SH-SY5Y (cell line): ENCODE measurements around the gene PPP2R3B.

Experiments used
- GATA2 ChIP-seq: IDR thresholded peaks from 2 replicates; pipeline ENCODE4 v1.6.1; 2011; ENCODE audit warnings: mild to moderate bottlenecking, low read depth, low read length
- GATA3 ChIP-seq: IDR thresholded peaks from 2 replicates; pipeline ENCODE4 v1.6.1; 2011; ENCODE audit warnings: low read depth, mild to moderate bottlenecking, low read length, moderate library complexity

Gene PPP2R3B

GRCh38 chrX:363621-364375 is 22.9 kb downstream of the PPP2R3B start:
- no peak for TF ChIP-seq GATA2
- TF ChIP-seq GATA3: no peak

GRCh38 chrX:362937-363620 is 23.6 kb downstream of the PPP2R3B start:
- TF ChIP-seq GATA2: no peak
- no peak for TF ChIP-seq GATA3

DNA sequence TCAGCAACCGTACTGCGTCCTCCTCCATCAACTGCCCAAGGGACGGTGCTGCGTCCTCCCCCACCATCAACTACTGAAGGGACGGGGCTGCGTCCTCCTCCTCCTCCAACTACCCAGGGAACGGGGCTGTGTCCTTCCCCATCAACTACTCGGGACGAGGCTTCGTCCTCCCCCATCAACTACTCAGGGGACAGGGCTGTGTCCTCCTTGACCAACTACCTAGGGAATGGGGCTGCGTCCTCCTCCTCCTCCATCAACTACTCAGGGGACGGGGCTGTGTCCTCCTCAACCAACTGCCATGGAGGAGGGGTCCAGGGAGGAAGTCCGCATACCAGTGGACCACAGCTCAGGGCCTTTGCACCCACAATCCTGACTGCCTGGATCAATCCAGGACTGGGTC is 24.4 kb downstream of the PPP2R3B start:
- TF ChIP-seq GATA3 (no peak), GATA2 (no peak)

- TF ChIP-seq GATA2: no peak
- TF ChIP-seq GATA3: no peak
Measured at GRCh38 chrX:361231-362145, 25.2 kb downstream of the PPP2R3B start.

- TF ChIP-seq GATA2 (no peak), GATA3 (no peak)
Measured at GRCh38 chrX:360496-361150, 26.1 kb downstream of the PPP2R3B start.

GRCh38 chrX:358651-359143 is 28.0 kb downstream of the PPP2R3B start:
- TF ChIP-seq GATA3 (no peak), GATA2 (no peak)

- no peak for TF ChIP-seq GATA3
- no peak for TF ChIP-seq GATA2
Measured at GRCh38 chrX:357693-358471, 28.8 kb downstream of the PPP2R3B start.

GRCh38 chrX:357035-357692 is 29.5 kb downstream of the PPP2R3B start:
- TF ChIP-seq GATA3: no peak
- no peak for TF ChIP-seq GATA2

DNA sequence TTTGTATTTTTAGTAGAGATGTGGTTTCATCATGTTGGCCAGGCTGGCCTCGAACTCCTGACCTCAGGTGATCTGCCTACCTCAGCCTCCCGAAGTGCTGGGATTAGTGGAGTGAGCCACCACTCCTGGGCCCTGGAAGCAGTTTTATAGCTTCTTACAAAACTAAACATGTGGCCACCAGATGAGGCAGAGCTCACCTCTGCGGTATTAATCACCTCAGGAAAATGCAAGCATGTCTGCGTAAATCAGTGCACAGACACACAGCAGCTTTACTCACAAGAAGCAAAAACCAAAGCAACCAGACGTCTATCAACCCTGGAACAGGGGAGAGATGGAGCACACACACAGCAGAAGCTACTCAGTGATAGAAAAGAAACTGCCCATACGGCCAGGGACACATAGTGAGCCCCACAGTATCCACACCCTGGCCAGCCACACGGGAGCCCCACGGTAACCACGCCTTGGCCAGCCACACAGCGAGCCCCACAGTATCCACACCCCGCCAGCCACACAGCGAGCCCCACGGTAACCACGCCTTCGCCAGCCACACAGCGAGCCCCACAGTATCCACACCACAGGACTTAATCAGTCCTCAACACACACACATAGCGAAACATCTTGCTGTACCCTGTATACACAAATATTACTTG is 30.2 kb downstream of the PPP2R3B start:
- TF ChIP-seq GATA3 (no peak), GATA2 (no peak)

DNA sequence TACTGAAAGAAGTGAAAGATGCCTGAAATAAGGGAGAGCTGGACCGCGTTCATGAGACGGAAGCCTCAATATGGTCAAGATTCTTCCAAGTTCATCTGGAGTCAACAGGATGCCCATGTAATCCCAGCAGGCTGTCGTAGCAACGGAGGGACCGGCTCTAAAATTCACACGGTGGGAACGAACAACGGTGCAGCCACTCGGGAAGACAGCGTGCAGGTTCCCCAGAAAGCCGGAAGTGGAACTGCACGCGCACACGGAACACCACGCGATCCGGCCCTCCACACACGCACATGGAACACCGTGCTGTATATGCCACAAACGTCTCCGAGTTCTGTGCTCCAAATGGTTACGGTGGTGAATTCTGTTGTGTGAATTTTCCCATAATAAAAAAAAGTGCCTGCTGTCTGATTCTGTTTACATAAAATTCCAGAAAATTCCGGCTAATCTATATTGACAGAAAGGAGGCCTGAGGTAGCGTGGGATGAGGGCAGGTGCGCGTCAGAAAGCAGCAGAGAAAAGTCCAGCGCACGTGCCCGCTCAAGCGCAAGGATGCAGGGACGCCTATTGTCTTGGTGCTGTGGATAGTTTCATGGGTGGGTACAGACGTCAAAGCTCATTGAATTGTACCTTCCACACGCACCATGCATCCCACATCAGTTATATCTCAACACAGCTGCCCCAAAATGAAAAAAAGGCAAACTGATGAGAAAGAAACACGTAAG is 31.2 kb downstream of the PPP2R3B start:
- no peak for TF ChIP-seq GATA2
- TF ChIP-seq GATA3: no peak
